Activated CD4-positive, alpha-beta memory T cell treated with anti-CD3 and anti-CD28 coated beads for 36 hours (primary cell): ENCODE data around the gene OR6N2. TPM values are rescaled to one million over a fixed set of nuclear protein-coding genes. Genes with fewer than 3 reads are reported as not detected.

ENCODE experiments used
- CTCF ChIA-PET: fragments of 350-600 bp; sonication (Branson Sonifier 250); formaldehyde crosslinking; loops from one replicate; lab custom pipeline; 2021; ENCODE audit warnings: antibody characterized with exemption, inconsistent platforms; lab: Charles Lee
- POLR2A ChIA-PET: fragments of 350-600 bp; sonication (Branson Sonifier 250); formaldehyde crosslinking; loops from one replicate; lab custom pipeline; 2021; ENCODE audit warnings: antibody characterized with exemption; lab: Charles Lee
- DNase-seq: peaks from one replicate; pipeline ENCODE4 v3.0.0-alpha.2; 2020
- H3K27ac Mint-ChIP-seq: one replicate; pipeline ENCODE4 v1.8.0; 2021; ENCODE audit warnings: mixed read lengths
- H3K27me3 Mint-ChIP-seq: one replicate; pipeline ENCODE4 v1.8.0; 2021; ENCODE audit warnings: mixed read lengths
- H3K36me3 Mint-ChIP-seq: one replicate; pipeline ENCODE4 v1.8.0; 2021; ENCODE audit warnings: mixed read lengths
- H3K4me1 Mint-ChIP-seq: one replicate; pipeline ENCODE4 v1.8.0; 2021; ENCODE audit warnings: low read depth, mixed read lengths
- H3K4me3 Mint-ChIP-seq: one replicate; pipeline ENCODE4 v1.8.0; 2021; ENCODE audit warnings: mild to moderate bottlenecking, mixed read lengths
- H3K9me3 Mint-ChIP-seq: one replicate; pipeline ENCODE4 v1.8.0; 2021; ENCODE audit warnings: mixed read lengths
- intact Hi-C: fragments of 100-400 bp; cut with micrococcal nuclease; formaldehyde crosslinking; loops from one replicate; pipeline ENCODE4 v1.15.1; 2023
- total RNA-seq, 2 experiments: library from RNA; stranded (reverse); gene quantifications; one replicate each; pipeline ENCODE4 v1.2.3, GENCODE V29; 2021

Gene OR6N2
- total RNA-seq, 2 experiments from 2014 or later, result not detected

- Mint-ChIP-seq H3K4me3 (no peak overlapping the region), H3K36me3 (no peaks in the 10 kb centered on the region), H3K4me1 (no peaks in the 10 kb centered on the region), H3K27ac (no peak overlapping the region), H3K9me3 (peaks cover 2% of the 10 kb centered on the region), H3K27me3 (peaks cover 2% of the 10 kb centered on the region)
- DNase-seq, result no peak
- POLR2A ChIA-PET, result no interaction called here
- intact Hi-C loops, result no loop called here
- CTCF ChIA-PET, result no interaction called here
Measured at GRCh38 chr1:158752155-158752712, 28.8 kb downstream of the OR6N2 start.

GRCh38 chr1:158735848-158736247 lies 45.2 kb downstream of the OR6N2 start:
- Mint-ChIP-seq H3K27ac (no peak overlapping the region), H3K9me3 (no peaks in the 10 kb centered on the region), H3K36me3 (no peaks in the 10 kb centered on the region), H3K27me3 (peaks cover 11% of the 10 kb centered on the region), H3K4me1 (no peaks in the 10 kb centered on the region), H3K4me3 (no peak overlapping the region)
- intact Hi-C loops, result no loop called here
- no peak for DNase-seq
- POLR2A ChIA-PET, result no interaction called here
- CTCF ChIA-PET, result interaction anchor here (0.6 kb wide), 1 partner anchor 258 kb away, joined by 5 read pairs; no protein-coding TSS in a partner anchor

GRCh38 chr1:158732524-158732923 lies 48.5 kb downstream of the OR6N2 start:
- H3K4me1 Mint-ChIP-seq, result no peaks in the 10 kb centered on the region
- intact Hi-C loops, result no loop called here
- DNase-seq, result no peak
- H3K4me3 Mint-ChIP-seq, result no peak overlapping the region
- H3K9me3 Mint-ChIP-seq, result no peaks in the 10 kb centered on the region
- ChIA-PET POLR2A (no interaction called here), CTCF (no interaction called here)
- no peak overlapping the region for H3K27ac Mint-ChIP-seq
- peaks cover 2% of the 10 kb centered on the region for H3K27me3 Mint-ChIP-seq
- H3K36me3 Mint-ChIP-seq, result no peaks in the 10 kb centered on the region

GRCh38 chr1:158731707-158732106 lies 49.3 kb downstream of the OR6N2 start:
- CTCF ChIA-PET, result no interaction called here

GRCh38 chr1:158730453-158730852 lies 50.6 kb downstream of the OR6N2 start:
- Mint-ChIP-seq H3K36me3 (no peaks in the 10 kb centered on the region), H3K4me1 (no peaks in the 10 kb centered on the region), H3K27me3 (peaks cover 6% of the 10 kb centered on the region), H3K27ac (no peak overlapping the region), H3K9me3 (no peaks in the 10 kb centered on the region), H3K4me3 (no peak overlapping the region)
- DNase-seq, result no peak
- ChIA-PET POLR2A (no interaction called here), CTCF (no interaction called here)
- intact Hi-C loops, result no loop called here

More at GRCh38 chr1:158731707-158732106, 49.3 kb downstream of the OR6N2 start:
- intact Hi-C loops, result no loop called here
- no peak overlapping the region for H3K27ac Mint-ChIP-seq
- no peaks in the 10 kb centered on the region for H3K36me3 Mint-ChIP-seq
- H3K4me1 Mint-ChIP-seq, result no peaks in the 10 kb centered on the region
- no peaks in the 10 kb centered on the region for H3K9me3 Mint-ChIP-seq
- POLR2A ChIA-PET, result no interaction called here
- no peak overlapping the region for H3K4me3 Mint-ChIP-seq
- no peak for DNase-seq
- H3K27me3 Mint-ChIP-seq, result peaks cover 4% of the 10 kb centered on the region

GRCh38 chr1:158728510-158729225 lies 52.3 kb downstream of the OR6N2 start:
- ChIA-PET POLR2A (no interaction called here), CTCF (interaction anchor here (0.6 kb wide), 1 partner anchor 813 kb away, joined by 3 read pairs; no protein-coding TSS in a partner anchor)
- intact Hi-C loops, result no loop called here
- no peak for DNase-seq
- H3K27ac Mint-ChIP-seq, result no peak overlapping the region
- no peak overlapping the region for H3K4me3 Mint-ChIP-seq
- no peaks in the 10 kb centered on the region for H3K4me1 Mint-ChIP-seq
- H3K36me3 Mint-ChIP-seq, result no peaks in the 10 kb centered on the region
- H3K27me3 Mint-ChIP-seq, result peaks cover 15% of the 10 kb centered on the region
- H3K9me3 Mint-ChIP-seq, result no peaks in the 10 kb centered on the region

- no peaks in the 10 kb centered on the region for H3K36me3 Mint-ChIP-seq
- H3K9me3 Mint-ChIP-seq, result no peaks in the 10 kb centered on the region
- CTCF ChIA-PET, result no interaction called here
- intact Hi-C loops, result no loop called here
- H3K4me1 Mint-ChIP-seq, result no peaks in the 10 kb centered on the region
- H3K4me3 Mint-ChIP-seq, result no peak overlapping the region
- POLR2A ChIA-PET, result no interaction called here
- no peak for DNase-seq
- H3K27ac Mint-ChIP-seq, result no peak overlapping the region
- H3K27me3 Mint-ChIP-seq, result peaks cover 20% of the 10 kb centered on the region
Measured at GRCh38 chr1:158724442-158724841, 56.6 kb downstream of the OR6N2 start.

Other genes with a start within 250 kb of the OR6N2 start
- not detected for gene OR6Y1, start 226.8 kb downstream of the OR6N2 start, total RNA-seq
- gene OR6P1, start 210.6 kb downstream of the OR6N2 start, total RNA-seq, result not detected
- gene OR10X1, start 201.3 kb downstream of the OR6N2 start, total RNA-seq, result not detected
- not detected for gene OR10Z1, start 175.9 kb downstream of the OR6N2 start, total RNA-seq
- gene SPTA1, start 94.5 kb downstream of the OR6N2 start, total RNA-seq, result under 1 TPM in 1 of 2 experiments, not detected in 1; 0.10 TPM
- not detected for gene OR6K2, start 80.6 kb downstream of the OR6N2 start, total RNA-seq
- not detected for gene OR6K3, start 60.5 kb downstream of the OR6N2 start, total RNA-seq
- not detected for gene OR6K6, start 26.5 kb downstream of the OR6N2 start, total RNA-seq
- not detected for gene OR6N1, start 9.0 kb downstream of the OR6N2 start, total RNA-seq
- gene MNDA, start 50.1 kb upstream of the OR6N2 start, total RNA-seq, result not detected
- 10 to 100 TPM; 12.2 to 13.1 TPM for gene PYHIN1, start 150.3 kb upstream of the OR6N2 start, total RNA-seq
- 100 to 1,000 TPM; 215 to 220 TPM for gene IFI16, start 228.7 kb upstream of the OR6N2 start, total RNA-seq